Activated CD8-positive, alpha-beta memory T cell treated with anti-CD3 and anti-CD28 coated beads for 48 hours (primary cell): ENCODE results near the gene CFAP68.
"Not testable (repeated sequence)": the region's sequence is repeated elsewhere in the genome, so short reads cannot be mapped to it uniquely, and the experiment has no call there.

Experiments used
- DNase-seq, 3 experiments: peaks; one replicate each; pipeline ENCODE4 v3.0.0-alpha.2; 2020; ENCODE audit warnings: low read depth in 2 of 3, low spot score in 2 of 3

CFAP68 gene

DNA sequence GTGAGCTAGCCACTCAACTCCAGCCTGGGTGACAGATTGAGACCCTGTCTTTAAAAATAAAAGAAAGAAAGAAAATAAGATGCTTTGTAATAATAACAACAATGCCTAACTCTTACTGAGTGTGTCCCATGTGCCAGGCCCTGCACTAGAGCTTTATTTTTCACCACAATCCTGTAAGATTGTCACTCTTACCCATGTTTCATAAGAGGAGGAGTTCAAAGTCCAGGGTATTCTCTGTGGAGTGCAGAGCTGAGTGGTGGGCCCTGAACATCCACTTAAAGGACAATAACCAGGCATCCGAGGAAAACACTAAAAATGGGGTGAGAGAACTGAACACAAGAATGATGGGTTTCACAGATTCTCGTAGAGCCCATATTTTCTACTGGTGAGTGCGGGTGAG is 38.4 kb downstream of the CFAP68 start:
- DNase-seq: no peak

- DNase-seq: no peak
Measured at GRCh38 chr11:111918390-111919256, 39.3 kb downstream of the CFAP68 start, which contains the start of gene C11orf52. TSS of gene C11orf52 (plus strand) at chr11:111918913. CDS start at chr11:111918973, 60 bp downstream.

DNA sequence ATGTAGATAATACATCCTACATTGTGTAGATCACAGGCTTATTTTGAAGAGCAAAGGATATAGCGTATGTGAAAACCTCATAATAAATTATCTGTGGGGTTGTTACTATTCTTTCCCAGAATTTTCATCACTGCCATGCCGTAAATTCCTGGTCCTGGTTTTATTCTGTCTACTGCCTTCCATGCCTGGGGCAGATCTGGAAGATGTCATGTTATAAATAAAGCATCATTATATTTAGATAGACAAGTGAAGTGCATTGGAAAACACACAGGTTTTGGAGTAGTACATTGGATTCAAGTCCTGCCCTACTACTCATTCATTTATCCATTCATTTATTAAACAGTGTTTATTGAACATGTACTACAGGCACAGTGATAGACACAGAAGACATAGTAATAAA is 41.6 kb downstream of the CFAP68 start:
- DNase-seq: no peak

GRCh38 chr11:111921541-111922230 is 42.3 kb downstream of the CFAP68 start:
- DNase-seq: no peak

DNA sequence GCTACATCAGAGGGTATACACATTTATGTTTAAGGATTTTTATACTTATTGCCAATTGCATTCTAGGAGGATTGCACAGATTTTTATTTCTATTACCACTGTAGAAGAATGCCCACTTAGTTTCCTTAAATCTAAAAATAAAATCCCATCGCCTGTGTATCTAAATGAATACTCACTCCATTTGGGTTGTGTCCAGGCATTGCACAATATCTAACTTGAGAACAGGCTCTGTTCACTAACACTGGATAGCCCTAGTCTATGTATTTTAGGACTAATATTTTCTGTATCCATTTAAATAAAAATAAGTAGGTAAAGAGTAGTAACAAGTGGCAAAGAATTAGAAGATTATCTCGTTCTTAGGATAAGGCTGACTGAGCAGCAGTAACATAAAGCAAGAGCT is 43.5 kb downstream of the CFAP68 start:
- no peak for DNase-seq

DNA sequence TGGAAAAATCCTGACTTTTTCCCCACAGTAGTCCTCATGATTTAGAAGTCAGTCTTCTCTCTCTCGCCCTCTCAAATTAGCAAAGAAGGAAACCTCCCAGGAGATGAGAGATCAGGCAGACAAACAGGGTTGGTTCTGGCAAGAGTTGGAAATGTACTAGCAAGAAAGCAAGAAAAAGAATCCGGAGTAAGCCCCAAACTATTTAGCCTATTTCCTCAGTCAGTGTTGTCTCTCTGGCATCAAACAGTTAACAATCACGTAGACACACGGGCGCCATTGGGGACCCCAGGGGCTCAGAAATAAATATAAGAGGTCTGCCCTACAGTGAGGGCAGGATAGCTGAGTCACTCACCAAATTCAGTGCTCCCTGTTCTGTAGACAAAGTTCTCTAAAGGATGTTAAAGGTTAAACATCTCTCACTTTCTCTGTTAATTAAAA is 44.0 kb downstream of the CFAP68 start:
- no peak for DNase-seq

GRCh38 chr11:111923951-111924350 is 44.6 kb downstream of the CFAP68 start:
- no peak for DNase-seq

DNA sequence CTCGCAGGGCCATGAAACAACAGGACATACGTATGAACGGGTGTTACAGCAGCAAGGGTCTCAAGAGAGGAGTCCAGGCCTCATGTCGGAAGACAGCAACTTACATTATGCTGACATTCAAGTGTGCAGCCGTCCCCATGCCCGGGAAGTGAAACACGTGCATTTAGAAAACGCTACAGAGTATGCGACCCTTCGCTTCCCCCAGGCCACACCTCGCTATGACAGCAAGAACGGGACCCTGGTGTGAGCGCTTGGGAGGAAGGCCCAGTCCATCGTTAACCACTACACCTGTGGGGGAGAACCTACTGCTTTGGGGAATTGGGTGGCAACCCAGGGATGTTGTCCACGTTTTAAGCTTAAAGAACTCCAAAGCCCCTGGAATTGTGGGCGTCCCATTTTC is 46.6 kb downstream of the CFAP68 start:
- DNase-seq: no peak

DNA sequence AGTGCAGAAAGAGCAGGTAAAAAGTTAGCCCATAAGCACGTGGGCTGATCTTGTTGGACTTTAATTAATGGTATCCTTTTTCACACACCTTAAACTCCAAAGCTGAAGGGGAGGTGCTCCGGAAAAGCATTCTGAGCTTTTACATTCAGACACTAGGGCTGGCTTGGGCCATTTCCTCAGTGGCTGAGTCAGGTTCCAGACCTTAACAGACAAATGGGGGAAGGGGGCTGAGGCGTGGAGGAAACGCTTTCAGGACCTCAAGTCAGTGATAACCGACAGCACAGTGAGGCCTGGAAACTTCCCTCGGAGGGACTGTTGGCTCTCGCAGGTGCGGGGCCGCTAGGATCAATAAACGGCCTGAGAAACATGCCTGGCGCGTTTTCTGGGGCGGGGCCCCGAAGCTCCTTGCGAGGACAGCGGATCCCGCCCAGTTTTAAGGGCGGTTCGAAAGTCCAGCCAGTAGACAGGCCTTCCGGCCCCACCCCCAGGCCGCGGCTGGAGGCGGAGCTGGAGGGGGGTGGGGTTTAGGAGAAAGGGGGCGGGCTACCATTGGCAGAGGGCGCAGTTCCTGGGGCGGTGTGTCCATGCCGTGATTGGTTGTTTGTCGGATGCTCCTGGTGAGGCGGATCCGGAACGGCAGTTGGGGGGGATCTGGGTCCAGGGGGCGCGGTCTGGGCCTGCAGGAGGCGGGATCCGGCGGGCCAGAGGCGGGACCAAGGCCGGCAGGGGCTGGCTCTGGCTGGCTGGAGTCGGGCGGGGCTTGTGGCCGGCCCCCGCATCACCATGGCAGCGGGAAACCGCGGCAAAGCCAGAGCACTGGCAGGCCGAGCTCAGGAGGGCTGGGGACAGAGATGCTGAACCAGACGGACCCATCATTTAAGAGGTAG is 47.4 kb downstream of the CFAP68 start:
- peak; percentile 74 to 95 (median 79) for DNase-seq

GRCh38 chr11:111930472-111930871 is 51.1 kb downstream of the CFAP68 start:
- DNase-seq: no peak

GRCh38 chr11:111932611-111932950 is 53.2 kb downstream of the CFAP68 start:
- DNase-seq: no peak

DNA sequence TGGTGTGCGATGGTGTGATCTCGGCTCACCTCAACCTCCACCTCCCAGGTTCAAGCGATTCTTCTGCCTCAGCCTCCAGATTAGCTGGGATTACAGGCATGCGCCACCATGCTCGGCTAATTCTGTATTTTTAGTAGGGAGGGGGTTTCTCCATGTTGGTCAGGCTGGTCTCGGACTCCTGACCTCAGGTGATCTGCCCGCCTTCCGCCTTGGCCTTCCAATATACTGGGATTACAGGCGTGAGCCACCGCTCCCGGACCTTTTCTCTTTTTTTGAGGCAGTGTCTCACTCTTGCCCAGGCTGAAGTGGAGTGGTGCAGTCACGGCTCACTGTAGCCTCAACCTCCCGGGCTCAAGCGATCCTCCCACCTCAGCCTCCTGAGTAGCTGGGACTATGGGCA is 53.8 kb downstream of the CFAP68 start:
- not testable (repeated sequence) for DNase-seq

GRCh38 chr11:111933872-111934271 is 54.5 kb downstream of the CFAP68 start:
- DNase-seq: no peak

- no peak for DNase-seq
Measured at GRCh38 chr11:111934306-111934705, 55.0 kb downstream of the CFAP68 start.
